Neural cell (in vitro differentiated cells): ENCODE data around the gene CARS1. TPM values are rescaled to one million over a fixed set of nuclear protein-coding genes. Genes with fewer than 3 reads are reported as not detected.

ENCODE experiments used
- H2AFZ ChIP-seq: fragments of 200-600, 300-800 bp; sonication (generic), shearing (Covaris generic); 2 replicates; pipeline ENCODE4 v1.6.0; 2014; ENCODE audit warnings: low read depth, mild to moderate bottlenecking, antibody characterized with exemption, low read length, moderate library complexity
- H3F3A ChIP-seq: fragments of 200-600 bp; shearing (Covaris generic); 2 replicates; pipeline ENCODE4 v1.6.1; 2016; ENCODE audit warnings: mild to moderate bottlenecking, moderate library complexity, mixed read lengths, antibody characterized with exemption, low read length; ENCODE audit not compliant: insufficient read depth, poor library complexity, severe bottlenecking
- H3K27ac ChIP-seq: fragments of 200-600, 300-800 bp; sonication (generic), shearing (Covaris generic); 2 replicates; pipeline ENCODE4 v1.5.1; 2014; ENCODE audit warnings: mild to moderate bottlenecking, low read length, moderate library complexity
- H3K27me3 ChIP-seq: fragments of 300-800, 200-600 bp; sonication (generic), shearing (Covaris generic); 2 replicates; pipeline ENCODE4 v1.6.0; 2014; ENCODE audit warnings: mild to moderate bottlenecking, low read depth, low read length, moderate library complexity; ENCODE audit not compliant: insufficient read depth
- H3K36me3 ChIP-seq: fragments of 300-800, 200-600 bp; sonication (generic), shearing (Covaris generic); 2 replicates; pipeline ENCODE4 v1.5.1; 2014; ENCODE audit warnings: mild to moderate bottlenecking, antibody characterized with exemption, low read length, moderate library complexity; ENCODE audit not compliant: insufficient read depth
- H3K4me2 ChIP-seq: fragments of 300-800, 200-600 bp; sonication (generic), shearing (Covaris generic); 2 replicates; pipeline ENCODE4 v1.6.0; 2014; ENCODE audit warnings: mild to moderate bottlenecking, low read length
- H3K4me3 ChIP-seq: fragments of 300-800, 200-600 bp; sonication (generic), shearing (Covaris generic); 2 replicates; pipeline ENCODE4 v1.5.1; 2014; ENCODE audit warnings: mild to moderate bottlenecking, low read length, moderate library complexity
- H3K79me2 ChIP-seq: fragments of 200-600 bp; shearing (Covaris generic); replicated peaks from 2 replicates; pipeline ENCODE4 v1.6.0; 2014; ENCODE audit warnings: mild to moderate bottlenecking, low read length, moderate library complexity; ENCODE audit not compliant: insufficient read depth
- H3K9ac ChIP-seq: fragments of 300-800, 200-600 bp; sonication (generic), shearing (Covaris generic); 2 replicates; pipeline ENCODE4 v1.6.1; 2016; ENCODE audit warnings: mild to moderate bottlenecking, low read length, mixed read lengths
- H3K9me2 ChIP-seq: fragments of 200-600 bp; shearing (Covaris generic); 2 replicates; pipeline ENCODE4 v1.6.1; 2016; ENCODE audit warnings: mild to moderate bottlenecking, low read length, mixed read lengths; ENCODE audit not compliant: insufficient read depth
- H3K9me3 ChIP-seq: fragments of 200-600, 300-800 bp; sonication (generic), shearing (Covaris generic); 2 replicates; pipeline ENCODE4 v1.6.1; 2016; ENCODE audit warnings: mild to moderate bottlenecking, mixed run types, low read length, moderate library complexity, mixed read lengths
- H4K20me1 ChIP-seq: fragments of 200-600 bp; shearing (Covaris generic); 2 replicates; pipeline ENCODE4 v1.6.1; 2016; ENCODE audit warnings: mild to moderate bottlenecking, mixed run types; ENCODE audit not compliant: insufficient read depth
- CTCF ChIP-seq: fragments of 450-650 bp; IDR thresholded peaks from 2 replicates; pipeline ENCODE4 v1.5.1; 2014; ENCODE audit warnings: antibody characterized with exemption, mild to moderate bottlenecking, moderate library complexity; ENCODE audit not compliant: poor library complexity, severe bottlenecking
- EP300 ChIP-seq: fragments of 450-650 bp; conservative IDR thresholded peaks from 2 replicates; pipeline ENCODE4 v1.6.1; 2014; ENCODE audit warnings: antibody characterized with exemption, mild to moderate bottlenecking, moderate library complexity; ENCODE audit not compliant: poor library complexity, severe bottlenecking
- EZH2 ChIP-seq: fragments of 200-600, 300-800 bp; shearing (Covaris generic), sonication (generic); IDR thresholded peaks from 2 replicates; pipeline ENCODE4 v1.6.1; 2014; ENCODE audit warnings: antibody characterized with exemption, low read length, borderline replicate concordance, mild to moderate bottlenecking; ENCODE audit not compliant: insufficient read depth, poor library complexity, severe bottlenecking
- MXI1 ChIP-seq: fragments of 450-650 bp; conservative IDR thresholded peaks from 2 replicates; pipeline ENCODE4 v1.6.1; 2014; ENCODE audit warnings: antibody characterized with exemption, mild to moderate bottlenecking; ENCODE audit not compliant: poor library complexity, severe bottlenecking
- POLR2AphosphoS5 ChIP-seq: IDR thresholded peaks from 2 replicates; pipeline ENCODE4 v1.6.1; 2012
- RAD21 ChIP-seq: fragments of 450-650 bp; conservative IDR thresholded peaks from 2 replicates; pipeline ENCODE4 v1.6.1; 2014; ENCODE audit warnings: antibody characterized with exemption, mild to moderate bottlenecking, moderate library complexity
- REST ChIP-seq: IDR thresholded peaks from 2 replicates; pipeline ENCODE4 v1.6.1; 2012; ENCODE audit warnings: borderline replicate concordance
- SMC3 ChIP-seq: fragments of 450-650 bp; conservative IDR thresholded peaks from 2 replicates; pipeline ENCODE4 v1.6.1; 2014; ENCODE audit warnings: antibody characterized with exemption, mild to moderate bottlenecking, moderate library complexity; ENCODE audit not compliant: poor library complexity
- TAF1 ChIP-seq: IDR thresholded peaks from 2 replicates; pipeline ENCODE4 v1.6.1; 2012; ENCODE audit warnings: low read depth
- polyA plus RNA-seq: library from polyadenylated mRNA; depleted of rRNA; stranded (reverse); fragments of >200 nt; gene quantifications from 2 replicates; pipeline ENCODE4 v1.2.3, GENCODE V29; 2014

The CARS1 gene
- polyA plus RNA-seq, 1 donor from 2014 or later = 48.2 TPM

GRCh38 chr11:3036419-3036818 is 20.8 kb downstream of the CARS1 start:
- H4K20me1 ChIP-seq = no peaks in the 10 kb centered on the region
- H3F3A ChIP-seq = no peaks in the 10 kb centered on the region
- H3K27ac ChIP-seq = no peak overlapping the region
- no peaks in the 10 kb centered on the region for H3K79me2 ChIP-seq
- no peak overlapping the region for H2AFZ ChIP-seq
- H3K9ac ChIP-seq = no peak overlapping the region
- no peaks in the 10 kb centered on the region for H3K27me3 ChIP-seq
- H3K9me2 ChIP-seq = no peaks in the 10 kb centered on the region
- no peak overlapping the region for H3K4me3 ChIP-seq
- H3K36me3 ChIP-seq = no peaks in the 10 kb centered on the region
- H3K4me2 ChIP-seq = no peak overlapping the region
- TF ChIP-seq SMC3 = no peak
- TF ChIP-seq EZH2 = no peak
- TF ChIP-seq TAF1 = no peak
- no peak for TF ChIP-seq REST
- no peak for TF ChIP-seq EP300
- TF ChIP-seq RAD21 = no peak
- no peak for TF ChIP-seq POLR2AphosphoS5
- no peak for TF ChIP-seq CTCF
- TF ChIP-seq MXI1 = no peak
- H3K9me3 ChIP-seq = no peaks in the 10 kb centered on the region

- Histone ChIP-seq H3K79me2 (no peaks in the 10 kb centered on the region), H3K27ac (no peak overlapping the region), H3K27me3 (no peaks in the 10 kb centered on the region), H3K36me3 (no peaks in the 10 kb centered on the region), H4K20me1 (no peaks in the 10 kb centered on the region), H3K9me2 (no peaks in the 10 kb centered on the region), H3K4me2 (no peak overlapping the region), H3K4me3 (no peak overlapping the region), H3K9me3 (no peaks in the 10 kb centered on the region), H3F3A (no peaks in the 10 kb centered on the region), H2AFZ (no peak overlapping the region), H3K9ac (no peak overlapping the region)
- no peak for TF ChIP-seq REST
- TF ChIP-seq MXI1 = no peak
These were observed 21.9 kb downstream of the CARS1 start for GRCh38 chr11:3035333-3035732.
